COLO668 (cell line): Measurements from ENCODE around the gene ZNF121.

ENCODE experiments used
- DNase-seq: peaks from one replicate; lab custom pipeline; 2025; ENCODE audit not compliant: unreplicated experiment; lab: John Stamatoyannopoulos, UW

The ZNF121 gene

DNA sequence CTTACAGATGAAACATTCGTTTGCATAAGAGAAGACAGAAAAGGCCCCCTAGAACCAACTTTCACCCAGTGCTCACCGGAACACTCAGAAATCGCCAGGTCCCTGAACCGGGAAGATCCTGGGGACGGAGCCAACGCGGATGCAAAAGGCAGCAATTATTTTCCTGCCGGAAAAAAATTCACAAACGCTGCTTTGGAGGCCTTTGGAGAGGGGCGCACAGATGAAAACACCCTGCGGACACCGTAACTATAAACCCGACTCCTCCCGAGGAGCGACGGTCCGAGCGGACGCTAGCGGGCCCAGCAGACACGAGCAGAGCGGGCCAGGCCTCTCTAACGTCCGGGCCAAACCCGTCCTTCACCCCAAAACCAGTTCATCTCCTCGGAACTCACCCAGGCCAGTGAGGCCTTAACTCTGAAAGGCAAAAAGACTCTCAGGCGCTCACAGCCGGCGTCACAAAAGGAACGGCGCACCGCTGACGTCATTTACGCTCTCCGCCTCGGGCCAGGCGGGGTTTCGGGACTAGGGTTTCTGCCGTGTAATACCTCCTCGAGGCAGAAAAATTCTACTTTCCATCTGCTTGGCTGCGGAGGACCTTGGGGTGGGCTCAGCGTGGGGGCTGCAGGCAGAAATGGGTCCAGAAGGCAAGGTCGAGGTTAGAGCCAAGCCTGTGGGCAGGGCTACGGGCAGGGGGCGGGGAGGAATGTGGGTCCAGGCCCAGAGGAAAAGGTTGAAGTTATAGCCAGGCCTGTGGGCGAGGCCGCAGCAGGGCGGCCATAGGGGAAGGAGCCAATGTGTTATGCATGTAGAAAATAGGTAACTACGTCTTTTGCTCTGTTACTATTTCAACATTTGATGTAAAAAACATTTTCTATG is 45.9 kb downstream of the ZNF121 start, which contains the start of gene ZNF426:
Gene ZNF426, minus strand, starts transcription at position 463 of the 876 bp plus-strand sequence. CDS start 2,413 bp downstream, outside the sequence.
- DNase-seq, result peak; percentile 89

DNA sequence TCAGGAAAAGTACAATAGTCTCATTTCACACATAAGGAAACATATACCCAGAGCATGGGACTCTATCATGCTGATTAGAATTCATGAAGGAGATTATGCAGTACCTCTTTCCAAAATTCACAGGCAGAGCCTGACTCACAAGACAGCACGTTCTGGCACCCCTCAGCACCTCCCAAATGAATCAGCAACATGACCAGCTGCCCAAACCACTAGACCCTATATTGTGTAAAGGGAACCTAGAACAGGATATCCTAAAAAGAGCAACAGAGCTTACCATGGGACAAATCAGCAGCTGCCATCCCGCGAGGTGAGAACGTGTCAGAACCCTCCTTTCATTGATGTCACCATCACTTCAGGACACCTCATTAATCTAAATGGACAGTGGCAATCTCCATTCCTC is 48.4 kb downstream of the ZNF121 start:
- DNase-seq, result no peak

- DNase-seq, result no peak
Observed at GRCh38 chr19:9531933-9532332, 52.4 kb downstream of the ZNF121 start.

GRCh38 chr19:9528757-9529336 is 55.5 kb downstream of the ZNF121 start:
- no peak for DNase-seq

- no peak for DNase-seq
Observed at GRCh38 chr19:9523885-9524474, 60.3 kb downstream of the ZNF121 start.
